Measurements from ENCODE around the gene HYAL3. TPM values are rescaled to one million over a fixed set of nuclear protein-coding genes. Genes with fewer than 3 reads are reported as not detected.
A peak's percentile ranks its signal among the peaks of the same experiment; 100 is the strongest.

HYAL3 gene
- total and polyA plus RNA-seq, 2 of the 13 experiments (the other 11 are each of a cell fraction or from before 2014, with no cell fraction given), result 5.5 to 10.4 TPM

DNA sequence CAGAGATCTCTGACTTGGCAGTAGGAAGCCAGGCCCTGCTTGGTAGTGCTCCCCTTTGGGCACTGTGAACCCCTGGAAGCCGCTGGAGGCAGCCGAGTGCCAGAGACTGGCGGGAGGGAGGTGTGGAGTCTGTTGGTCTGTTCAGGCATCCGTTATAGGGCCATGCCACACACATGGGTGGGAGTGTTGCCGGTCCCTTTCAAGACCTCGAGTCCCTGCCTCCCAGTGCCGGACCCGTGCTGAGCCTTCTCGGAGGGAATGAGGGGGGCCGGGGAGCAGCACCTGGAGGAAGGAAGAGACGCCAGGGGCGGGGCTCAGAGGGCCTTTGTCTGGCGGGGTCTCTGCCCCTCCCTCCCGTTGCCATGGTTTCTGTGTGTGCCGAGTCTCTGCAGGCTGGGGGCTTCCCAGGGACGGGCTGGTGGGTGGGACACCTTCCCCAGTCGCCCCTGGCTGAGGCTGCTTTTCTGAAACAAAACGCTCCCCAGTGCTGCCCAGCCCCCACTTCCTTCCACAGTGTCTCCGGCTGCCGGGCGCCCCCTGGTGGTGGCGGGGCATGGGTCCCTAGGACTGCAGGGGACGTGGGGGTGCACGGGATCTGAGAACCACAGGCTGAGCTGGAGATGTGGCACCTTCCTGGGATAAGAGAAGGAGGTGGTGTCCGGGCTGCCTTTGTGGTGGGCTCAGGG, 53.2 kb downstream of the HYAL3 start (continued):
- TF ChIP-seq, protein P1, sequence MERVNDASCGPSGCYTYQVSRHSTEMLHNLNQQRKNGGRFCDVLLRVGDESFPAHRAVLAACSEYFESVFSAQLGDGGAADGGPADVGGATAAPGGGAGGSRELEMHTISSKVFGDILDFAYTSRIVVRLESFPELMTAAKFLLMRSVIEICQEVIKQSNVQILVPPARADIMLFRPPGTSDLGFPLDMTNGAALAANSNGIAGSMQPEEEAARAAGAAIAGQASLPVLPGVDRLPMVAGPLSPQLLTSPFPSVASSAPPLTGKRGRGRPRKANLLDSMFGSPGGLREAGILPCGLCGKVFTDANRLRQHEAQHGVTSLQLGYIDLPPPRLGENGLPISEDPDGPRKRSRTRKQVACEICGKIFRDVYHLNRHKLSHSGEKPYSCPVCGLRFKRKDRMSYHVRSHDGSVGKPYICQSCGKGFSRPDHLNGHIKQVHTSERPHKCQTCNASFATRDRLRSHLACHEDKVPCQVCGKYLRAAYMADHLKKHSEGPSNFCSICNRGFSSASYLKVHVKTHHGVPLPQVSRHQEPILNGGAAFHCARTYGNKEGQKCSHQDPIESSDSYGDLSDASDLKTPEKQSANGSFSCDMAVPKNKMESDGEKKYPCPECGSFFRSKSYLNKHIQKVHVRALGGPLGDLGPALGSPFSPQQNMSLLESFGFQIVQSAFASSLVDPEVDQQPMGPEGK (CRISPR knock-in tag; IDR thresholded peaks at IDR 0.05), result peak; percentile 95
- peak; percentile 49; the same call in 1 of the 2 replicates for TF ChIP-seq SALL2 (CRISPR knock-in tag; IDR thresholded peaks at IDR 0.05)
- TF ChIP-seq TFAP4 (IDR thresholded peaks at IDR 0.05; ENCODE audit: borderline replicate concordance, low read depth), result 0 out of 2 replicates have a peak, but pooled peaks have one; percentile 9
- TF ChIP-seq PBX3 (CRISPR knock-in tag; IDR thresholded peaks at IDR 0.05; ENCODE audit: borderline replicate concordance), result no peak
- no peak for TF ChIP-seq ZNF24 (IDR thresholded peaks at IDR 0.05)
- TF ChIP-seq ZNF350 (CRISPR knock-in tag; IDR thresholded peaks at IDR 0.05; ENCODE audit: borderline replicate concordance, low read depth), result no peak
- no peak for TF ChIP-seq NAIF1 (CRISPR knock-in tag; IDR thresholded peaks at IDR 0.05; ENCODE audit: borderline replicate concordance)
- no peak for TF ChIP-seq ATF5 (CRISPR knock-in tag; IDR thresholded peaks at IDR 0.05; ENCODE audit: low read depth)
- no peak for TF ChIP-seq ELK4 (CRISPR knock-in tag; IDR thresholded peaks at IDR 0.05; ENCODE audit: borderline replicate concordance)
- TF ChIP-seq EP300 (IDR thresholded peaks at IDR 0.05; ENCODE audit: low read depth in 2 of 2, low read length in 2 of 2), result no peak
- TF ChIP-seq EP300 (CRISPR knock-in tag; IDR thresholded peaks at IDR 0.05; ENCODE audit: borderline replicate concordance), result no peak
- 0 out of 2 replicates have a peak, but pooled peaks have one; percentile 19 for TF ChIP-seq TARDBP (CRISPR knock-in tag; IDR thresholded peaks at IDR 0.05)
- TF ChIP-seq, protein P2, sequence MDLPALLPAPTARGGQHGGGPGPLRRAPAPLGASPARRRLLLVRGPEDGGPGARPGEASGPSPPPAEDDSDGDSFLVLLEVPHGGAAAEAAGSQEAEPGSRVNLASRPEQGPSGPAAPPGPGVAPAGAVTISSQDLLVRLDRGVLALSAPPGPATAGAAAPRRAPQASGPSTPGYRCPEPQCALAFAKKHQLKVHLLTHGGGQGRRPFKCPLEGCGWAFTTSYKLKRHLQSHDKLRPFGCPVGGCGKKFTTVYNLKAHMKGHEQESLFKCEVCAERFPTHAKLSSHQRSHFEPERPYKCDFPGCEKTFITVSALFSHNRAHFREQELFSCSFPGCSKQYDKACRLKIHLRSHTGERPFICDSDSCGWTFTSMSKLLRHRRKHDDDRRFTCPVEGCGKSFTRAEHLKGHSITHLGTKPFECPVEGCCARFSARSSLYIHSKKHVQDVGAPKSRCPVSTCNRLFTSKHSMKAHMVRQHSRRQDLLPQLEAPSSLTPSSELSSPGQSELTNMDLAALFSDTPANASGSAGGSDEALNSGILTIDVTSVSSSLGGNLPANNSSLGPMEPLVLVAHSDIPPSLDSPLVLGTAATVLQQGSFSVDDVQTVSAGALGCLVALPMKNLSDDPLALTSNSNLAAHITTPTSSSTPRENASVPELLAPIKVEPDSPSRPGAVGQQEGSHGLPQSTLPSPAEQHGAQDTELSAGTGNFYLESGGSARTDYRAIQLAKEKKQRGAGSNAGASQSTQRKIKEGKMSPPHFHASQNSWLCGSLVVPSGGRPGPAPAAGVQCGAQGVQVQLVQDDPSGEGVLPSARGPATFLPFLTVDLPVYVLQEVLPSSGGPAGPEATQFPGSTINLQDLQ (CRISPR knock-in tag; IDR thresholded peaks at IDR 0.05), result no peak
- TF ChIP-seq ZNF354B (CRISPR knock-in tag; IDR thresholded peaks at IDR 0.05), result no peak
- no peak for TF ChIP-seq NFKBIZ (CRISPR knock-in tag; IDR thresholded peaks at IDR 0.05)
- no peak for TF ChIP-seq ZNF549 (CRISPR knock-in tag; IDR thresholded peaks at IDR 0.05)
- no peak for TF ChIP-seq ZMYM2 (CRISPR knock-in tag; IDR thresholded peaks at IDR 0.05)
